Loucy (cell line): ENCODE data around the gene TSFM.

Experiments used
- CTCF ChIP-seq: fragments of 200-600 bp; sonication (generic); conservative IDR thresholded peaks from 2 replicates; pipeline ENCODE4 v1.5.1; 2014; ENCODE audit warnings: mild to moderate bottlenecking, antibody characterized with exemption, low read length
- EZH2phosphoT487 ChIP-seq: fragments of 200-600 bp; IDR thresholded peaks from 2 replicates; pipeline ENCODE4 v1.6.1; 2018; ENCODE audit warnings: antibody characterized with exemption, mild to moderate bottlenecking, moderate library complexity, borderline replicate concordance

- TF ChIP-seq CTCF (no peak), EZH2phosphoT487 (no peak)
These were observed 47.3 kb upstream of the TSFM start for GRCh38 chr12:57735198-57735855.
